ENCODE measurements around the gene ZXDC.

GRCh38 chr3:126493739-126494138 is 18.0 kb upstream of the ZXDC start:
- TF ChIP-seq CTCF (IDR thresholded peaks at IDR 0.05) (no peak), POLR2A (IDR thresholded peaks at IDR 0.05) (no peak), EP300 (IDR thresholded peaks at IDR 0.05) (no peak)

Measured in ovary (tissue), 3 donors.